Endothelial cell of umbilical vein (primary cell): Measurements from ENCODE around the gene KCNG2. TPM values are rescaled to one million over a fixed set of nuclear protein-coding genes. Genes with fewer than 3 reads are reported as not detected.

Experiments used
- BruUV-seq: library from RNA; stranded (reverse); fragments of 400-500 nt; replicated peaks from 2 replicates; lab custom pipeline; 2021; lab: Mats Ljungman, UMichigan
- CTCF ChIA-PET: fragments of 300-600, 350-600 bp; sonication (Branson Sonifier 250); formaldehyde crosslinking; loops from one replicate; lab custom pipeline; 2021; ENCODE audit warnings: antibody characterized with exemption, inconsistent platforms; lab: Charles Lee
- POLR2A ChIA-PET: fragments of 300-600, 350-600 bp; sonication (Branson Sonifier 250); formaldehyde crosslinking; loops from one replicate; lab custom pipeline; 2021; ENCODE audit warnings: antibody characterized with exemption, inconsistent platforms; lab: Charles Lee
- DNase-seq: peaks from one replicate; pipeline ENCODE4 v3.0.0-alpha.2; 2011; ENCODE audit warnings: low read depth, low spot score
- FAIRE-seq: peaks from 2 replicates; lab custom pipeline; 2011; peaks lifted over from hg19 to GRCh38; lab: Jason Lieb, UNC
- H2AFZ ChIP-seq: 2 replicates; pipeline ENCODE4 v1.6.0; 2012; ENCODE audit warnings: low read depth, low read length, control low read depth, inconsistent platforms
- H3K27ac ChIP-seq: 2 replicates; pipeline ENCODE4 v1.5.1; 2011; ENCODE audit warnings: low read depth, mild to moderate bottlenecking, control low read depth, low read length, moderate library complexity; ENCODE audit not compliant: insufficient read depth
- H3K27me3 ChIP-seq, 2 experiments: 2 replicates each; pipeline versions ENCODE4 v1.6.0 to v1.6.1; 2011; ENCODE audit warnings: low read length in 2 of 2, mixed read lengths in 1 of 2; ENCODE audit not compliant: control insufficient read depth in 2 of 2, insufficient read depth in 2 of 2
- H3K36me3 ChIP-seq, 2 experiments: 2 replicates in 1 of 2; 3 replicates in 1 of 2; pipeline ENCODE4 v1.5.1; 2011; ENCODE audit warnings: low read length in 2 of 2, mild to moderate bottlenecking in 1 of 2, moderate library complexity in 1 of 2; ENCODE audit not compliant: control insufficient read depth in 2 of 2, insufficient read depth in 2 of 2; ENCODE audit errors: extremely low read depth in 1 of 2
- H3K4me1 ChIP-seq: 3 replicates; pipeline ENCODE4 v1.5.1; 2011; ENCODE audit warnings: mild to moderate bottlenecking, low read length; ENCODE audit not compliant: control insufficient read depth, insufficient read depth; ENCODE audit errors: extremely low read depth
- H3K4me2 ChIP-seq: 2 replicates; pipeline ENCODE4 v1.6.1; 2011; ENCODE audit warnings: low read length, control low read depth, mixed read lengths; ENCODE audit not compliant: insufficient read depth
- H3K4me3 ChIP-seq, 3 experiments: fragments of 200-600 bp in 1 of 3; sonication (generic), shearing (Covaris generic) in 1 of 3; replicated peaks in 1 of 3; 2 replicates each; pipeline ENCODE4 v1.5.1; 2011 to 2016; ENCODE audit warnings: control low read depth in 3 of 3, low read length in 3 of 3, mild to moderate bottlenecking in 2 of 3, inconsistent platforms in 1 of 3, low read depth in 1 of 3, moderate library complexity in 1 of 3; ENCODE audit not compliant: insufficient read depth in 1 of 3
- H3K79me2 ChIP-seq: 2 replicates; pipeline ENCODE4 v1.6.0; 2012; ENCODE audit warnings: low read length, inconsistent platforms; ENCODE audit not compliant: control insufficient read depth, insufficient read depth
- H3K9ac ChIP-seq: replicated peaks from 2 replicates; pipeline ENCODE3; 2011; ENCODE audit warnings: low read length, control low read depth; ENCODE audit not compliant: insufficient read depth; ENCODE audit errors: extremely low read depth
- H3K9me1 ChIP-seq: replicated peaks from 3 replicates; pipeline ENCODE4 v1.6.0; 2011; ENCODE audit warnings: mild to moderate bottlenecking, low read length; ENCODE audit not compliant: control insufficient read depth, insufficient read depth; ENCODE audit errors: extremely low read depth
- H3K9me3 ChIP-seq: replicated peaks from 2 replicates; pipeline ENCODE4 v1.5.1; 2012; ENCODE audit warnings: low read length, inconsistent platforms; ENCODE audit not compliant: control insufficient read depth, insufficient read depth
- H4K20me1 ChIP-seq: replicated peaks from 2 replicates; pipeline ENCODE3; 2011; ENCODE audit warnings: mild to moderate bottlenecking, low read length; ENCODE audit not compliant: control insufficient read depth, insufficient read depth; ENCODE audit errors: extremely low read depth
- EZH2 ChIP-seq: IDR thresholded peaks from 2 replicates; pipeline ENCODE4 v1.6.1; 2012; ENCODE audit warnings: borderline replicate concordance, low read depth, mild to moderate bottlenecking, moderate library complexity, low read length, inconsistent platforms; ENCODE audit not compliant: severe bottlenecking
- FOS ChIP-seq: IDR thresholded peaks from 2 replicates; pipeline ENCODE4 v1.6.1; 2011; ENCODE audit warnings: mild to moderate bottlenecking, low read length, moderate library complexity, borderline replicate concordance; ENCODE audit not compliant: insufficient read depth
- GATA2 ChIP-seq: IDR thresholded peaks from 2 replicates; pipeline ENCODE4 v1.7.0; 2011; ENCODE audit warnings: low read depth, mild to moderate bottlenecking, moderate library complexity, mixed read lengths, low read length; ENCODE audit not compliant: insufficient read length, insufficient read depth
- JUN ChIP-seq: IDR thresholded peaks from 2 replicates; pipeline ENCODE4 v1.6.1; 2011; ENCODE audit warnings: borderline replicate concordance, low read depth; ENCODE audit not compliant: insufficient read length, insufficient read depth
- MYC ChIP-seq: IDR thresholded peaks from one replicate; pipeline ENCODE4 v1.6.1; 2011; ENCODE audit warnings: mild to moderate bottlenecking, low read depth, low read length
- POLR2A ChIP-seq: IDR thresholded peaks from 2 replicates; pipeline ENCODE4 v1.6.1; 2012; ENCODE audit warnings: low read depth, mild to moderate bottlenecking, control low read depth, low read length
- POLR2AphosphoS5 ChIP-seq: IDR thresholded peaks from 2 replicates; pipeline ENCODE4 v1.6.1; 2012; ENCODE audit warnings: low read depth, mild to moderate bottlenecking, control low read depth, low read length, moderate library complexity; ENCODE audit not compliant: insufficient read depth
- dilution Hi-C: fragments of 300-500 bp; cut with MboI; formaldehyde crosslinking; loops from one replicate; pipeline ENCODE4 v1.15.0; 2019; ENCODE audit warnings: low sequenced_read_pairs; ENCODE audit not compliant: extremely low pct_ligation_motif_present
- intact Hi-C: fragments of 100-400 bp; cut with micrococcal nuclease; formaldehyde crosslinking; loops from one replicate; pipeline ENCODE4 v1.10.0; 2022
- polyA plus RNA-seq, 4 experiments: library from polyadenylated mRNA; depleted of rRNA in 3 of 4; stranded (reverse) in 3 of 4; unstranded in 1 of 4; fragments of >200 nt; gene quantifications; 2 replicates each; pipeline versions ENCODE4 v1.2.1 to v1.2.3, GENCODE V29; 2011 to 2012; ENCODE audit warnings: missing spikeins in 1 of 4
- total RNA-seq: library from RNA; stranded (reverse); gene quantifications from 2 replicates; pipeline ENCODE4 v1.2.3, GENCODE V29; 2021
- TF ChIP-seq, protein P1 (sequence below): IDR thresholded peaks from 2 replicates; pipeline ENCODE4 v1.6.1; 2011; ENCODE audit not compliant: insufficient read depth, insufficient read length
- TF ChIP-seq, protein P2 (sequence below), 2 donors: IDR thresholded peaks; 1 replicate in 1 of 2; 2 replicates in 1 of 2; pipeline ENCODE4 v1.5.1; 2011; ENCODE audit warnings: low read length in 2 of 2, mild to moderate bottlenecking in 2 of 2, moderate library complexity in 2 of 2, control low read depth in 1 of 2, inconsistent platforms in 1 of 2, low read depth in 1 of 2; ENCODE audit not compliant: insufficient read depth in 1 of 2; ENCODE audit errors: extremely low read depth in 1 of 2

The KCNG2 gene
- total and polyA plus RNA-seq, 2 donors (not counting 3 experiments of a cell fraction or from before 2014, with no cell fraction given): not detected

- Histone ChIP-seq H3K79me2 (no peaks in the 10 kb centered on the region), H3K4me2 (no peak overlapping the region), H3K9me3 (no peaks in the 10 kb centered on the region), H3K9ac (no peak overlapping the region), H3K27me3 (peaks cover 23 to 29% of the 10 kb centered on the region in 2 experiments), H3K4me1 (peaks cover 2% of the 10 kb centered on the region), H3K9me1 (no peaks in the 10 kb centered on the region), H3K4me3 (no peak overlapping the region), H2AFZ (no peak overlapping the region), H3K36me3 (no peaks in the 10 kb centered on the region), H4K20me1 (no peaks in the 10 kb centered on the region), H3K27ac (no peak overlapping the region)
- FAIRE-seq (no peak), DNase-seq (no peak)
- no TSS peak for BruUV-seq
- intact Hi-C loops: loop anchor here (10.0 kb wide), 1 partner anchor 158 kb away; the partner anchor contains the start of gene SLC66A2
- dilution Hi-C loops: no loop called here
- POLR2A ChIA-PET: no interaction called here
- TF ChIP-seq MYC: no peak
- TF ChIP-seq, protein P1, sequence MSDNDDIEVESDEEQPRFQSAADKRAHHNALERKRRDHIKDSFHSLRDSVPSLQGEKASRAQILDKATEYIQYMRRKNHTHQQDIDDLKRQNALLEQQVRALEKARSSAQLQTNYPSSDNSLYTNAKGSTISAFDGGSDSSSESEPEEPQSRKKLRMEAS: no peak
- TF ChIP-seq JUN: no peak
- TF ChIP-seq POLR2AphosphoS5: no peak
- TF ChIP-seq EZH2: no peak
- TF ChIP-seq, protein P2, sequence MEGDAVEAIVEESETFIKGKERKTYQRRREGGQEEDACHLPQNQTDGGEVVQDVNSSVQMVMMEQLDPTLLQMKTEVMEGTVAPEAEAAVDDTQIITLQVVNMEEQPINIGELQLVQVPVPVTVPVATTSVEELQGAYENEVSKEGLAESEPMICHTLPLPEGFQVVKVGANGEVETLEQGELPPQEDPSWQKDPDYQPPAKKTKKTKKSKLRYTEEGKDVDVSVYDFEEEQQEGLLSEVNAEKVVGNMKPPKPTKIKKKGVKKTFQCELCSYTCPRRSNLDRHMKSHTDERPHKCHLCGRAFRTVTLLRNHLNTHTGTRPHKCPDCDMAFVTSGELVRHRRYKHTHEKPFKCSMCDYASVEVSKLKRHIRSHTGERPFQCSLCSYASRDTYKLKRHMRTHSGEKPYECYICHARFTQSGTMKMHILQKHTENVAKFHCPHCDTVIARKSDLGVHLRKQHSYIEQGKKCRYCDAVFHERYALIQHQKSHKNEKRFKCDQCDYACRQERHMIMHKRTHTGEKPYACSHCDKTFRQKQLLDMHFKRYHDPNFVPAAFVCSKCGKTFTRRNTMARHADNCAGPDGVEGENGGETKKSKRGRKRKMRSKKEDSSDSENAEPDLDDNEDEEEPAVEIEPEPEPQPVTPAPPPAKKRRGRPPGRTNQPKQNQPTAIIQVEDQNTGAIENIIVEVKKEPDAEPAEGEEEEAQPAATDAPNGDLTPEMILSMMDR (IDR thresholded peaks at IDR 0.05; ENCODE audit: extremely low read depth in 1 of 2, insufficient read depth in 1 of 2, low read depth in 1 of 2, low read length in 2 of 2): no peak
- no peak for TF ChIP-seq POLR2A
- no peak for TF ChIP-seq GATA2
- no peak for TF ChIP-seq FOS
- CTCF ChIA-PET: interaction anchor here (0.8 kb wide), 1 partner anchor 363 kb away, joined by 3 read pairs; no protein-coding TSS in a partner anchor
Observed at GRCh38 chr18:79796531-79797405, 970 bp upstream of the KCNG2 start.
